Right atrium auricular region (tissue), 2 donors: ENCODE results near the gene NTN5. TPM values are rescaled to one million over a fixed set of nuclear protein-coding genes. Genes with fewer than 3 reads are reported as not detected.
"Not testable (repeated sequence)": the region's sequence is repeated elsewhere in the genome, so short reads cannot be mapped to it uniquely, and the experiment has no call there.

ENCODE experiments used
- DNase-seq: peaks from one replicate; pipeline ENCODE4 v3.0.0-alpha.2; 2019; ENCODE audit warnings: low spot score
- H3K27ac ChIP-seq, 2 donors: fragments of 200-600 bp; sonication (generic); 1 replicate in 1 of 2; 2 replicates in 1 of 2; pipeline ENCODE4 v1.5.1; 2016 to 2019
- H3K27me3 ChIP-seq, 2 donors: fragments of 200-600 bp; sonication (generic); one replicate each; pipeline versions ENCODE4 v1.5.1 to v1.6.0; 2017 to 2019
- H3K36me3 ChIP-seq: fragments of 200-600 bp; sonication (generic); one replicate; pipeline ENCODE4 v1.5.1; 2016
- H3K4me1 ChIP-seq, 2 donors: fragments of 200-600 bp; sonication (generic); one replicate each; pipeline versions ENCODE4 v1.5.1 to v1.6.0; 2017 to 2019
- H3K4me3 ChIP-seq, 2 donors: fragments of 200-600 bp; sonication (generic); 1 replicate in 1 of 2; 2 replicates in 1 of 2; pipeline ENCODE4 v1.5.1; 2017 to 2019; ENCODE audit warnings: mild to moderate bottlenecking in 1 of 2, moderate library complexity in 1 of 2
- H3K9me3 ChIP-seq, 2 donors: fragments of 200-600 bp; sonication (generic); one replicate each; pipeline ENCODE4 v1.5.1; 2019
- CTCF ChIP-seq, 2 donors: fragments of 200-600 bp; sonication (generic); IDR thresholded peaks; one replicate each; pipeline ENCODE4 v1.5.1; 2019; ENCODE audit warnings: antibody characterized with exemption in 2 of 2
- total RNA-seq, 2 donors: library from RNA; depleted of rRNA; stranded (reverse); fragments of >200 nt; gene quantifications; one replicate each; pipeline ENCODE4 v1.1.0, GENCODE V29; 2016

The NTN5 gene
- total RNA-seq, 2 donors from 2014 or later = 0.16 TPM; not detected in 1

DNA sequence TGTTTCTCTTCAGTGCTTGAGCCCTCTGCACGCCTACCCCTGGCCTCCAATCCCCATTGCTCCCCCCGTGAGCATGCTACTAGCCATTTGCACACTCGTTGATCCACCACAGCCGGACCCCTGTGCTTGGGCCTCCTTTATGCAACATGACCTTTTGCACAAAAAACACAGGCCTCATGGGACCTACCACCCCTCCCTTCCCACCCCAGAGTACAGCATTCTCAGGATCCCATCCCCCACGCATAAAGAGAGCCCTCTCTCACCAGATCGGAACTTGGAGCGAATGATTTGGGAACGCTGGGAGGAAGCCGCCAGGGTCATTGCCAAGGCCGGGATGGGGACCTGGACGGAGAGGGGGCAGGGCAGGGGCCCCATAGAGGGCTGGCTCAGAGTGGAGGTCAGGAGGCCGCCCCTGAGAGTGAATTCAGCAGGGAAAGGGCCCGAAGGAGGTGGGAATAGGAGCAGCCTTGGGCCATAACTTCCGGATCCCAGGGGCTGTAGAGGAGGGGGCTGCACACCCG, 46.0 kb upstream of the NTN5 start:
- no peak for DNase-seq
- H3K27ac ChIP-seq = peak overlapping the region; percentile 80 to 89
- H3K4me3 ChIP-seq = no peak overlapping the region
- no peaks in the 10 kb centered on the region for H3K27me3 ChIP-seq
- no peak for TF ChIP-seq CTCF (IDR thresholded peaks at IDR 0.05)
- H3K9me3 ChIP-seq = no peaks in the 10 kb centered on the region
- H3K36me3 ChIP-seq = no peaks in the 10 kb centered on the region
- peaks cover 0 to 57% of the 10 kb centered on the region in 2 donors for H3K4me1 ChIP-seq

GRCh38 chr19:48718106-48718505, 45.3 kb upstream of the NTN5 start:
- not testable (repeated sequence) for H3K36me3 ChIP-seq, H3K9me3 ChIP-seq, DNase-seq, H3K27me3 ChIP-seq, H3K27ac ChIP-seq, H3K4me3 ChIP-seq
- peaks cover 0 to 64% of the 10 kb centered on the region in 2 donors for H3K4me1 ChIP-seq

DNA sequence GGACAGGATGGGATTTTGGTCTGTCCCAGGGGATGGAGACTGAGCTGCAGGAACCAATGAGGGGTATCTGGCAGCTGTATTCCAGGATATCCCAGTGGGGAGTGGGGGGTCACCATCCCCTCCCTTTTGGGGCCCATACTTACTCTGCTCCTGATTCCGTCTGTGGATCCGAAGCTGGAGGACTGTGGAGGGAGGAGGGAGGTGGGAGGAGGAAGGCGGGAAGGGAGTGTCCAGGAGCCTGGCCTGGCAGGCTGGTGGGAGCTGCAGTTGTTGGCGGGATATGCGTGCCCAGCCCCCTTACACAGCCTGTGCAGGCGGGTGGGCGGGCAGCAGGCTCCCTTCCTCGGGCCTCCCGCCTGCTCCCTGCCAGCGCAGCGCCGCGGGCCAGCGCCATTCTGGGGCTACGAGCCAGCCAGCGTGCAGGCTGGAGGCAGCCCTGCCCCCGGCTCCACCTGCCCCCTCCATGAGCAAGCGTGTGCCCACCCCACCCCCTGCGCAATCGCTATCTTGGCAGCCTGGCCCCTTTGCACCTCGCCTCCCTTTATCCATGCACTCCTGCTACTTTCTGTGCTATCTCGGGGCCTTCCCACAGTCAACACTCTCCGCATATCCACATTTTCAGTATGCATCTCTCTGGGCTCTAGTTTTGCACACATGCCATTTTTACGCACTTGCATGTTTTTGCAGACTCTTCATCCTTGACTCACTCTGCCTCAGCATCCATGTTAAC, 43.9 kb upstream of the NTN5 start:
- DNase-seq = no peak
- H3K4me1 ChIP-seq = peaks cover 0 to 67% of the 10 kb centered on the region in 2 donors

GRCh38 chr19:48715681-48716171, 42.9 kb upstream of the NTN5 start:
- Histone ChIP-seq H3K4me3 (peak overlapping the region in 1 of 2 donors; percentile 55), H3K9me3 (peaks cover 0 to 4% of the 10 kb centered on the region in 2 donors), H3K36me3 (no peaks in the 10 kb centered on the region), H3K4me1 (peaks cover 0 to 67% of the 10 kb centered on the region in 2 donors), H3K27ac (peak overlapping the region; percentile 86 to 91), H3K27me3 (no peaks in the 10 kb centered on the region)
- DNase-seq = no peak
- no peak for TF ChIP-seq CTCF (IDR thresholded peaks at IDR 0.05)

More for the DNA sequence above, 43.9 kb upstream of the NTN5 start:
- H3K4me3 ChIP-seq = peak overlapping the region; percentile 8 to 55
- H3K27ac ChIP-seq = peak overlapping the region; percentile 86 to 91
- H3K9me3 ChIP-seq = no peaks in the 10 kb centered on the region
- no peak for TF ChIP-seq CTCF (IDR thresholded peaks at IDR 0.05)
- H3K36me3 ChIP-seq = no peaks in the 10 kb centered on the region
- no peaks in the 10 kb centered on the region for H3K27me3 ChIP-seq

GRCh38 chr19:48714759-48715675, 42.2 kb upstream of the NTN5 start:
- DNase-seq = no peak
- H3K4me1 ChIP-seq = peaks cover 0 to 63% of the 10 kb centered on the region in 2 donors

More at GRCh38 chr19:48714759-48715675, 42.2 kb upstream of the NTN5 start:
- no peak for TF ChIP-seq CTCF (IDR thresholded peaks at IDR 0.05)
- no peaks in the 10 kb centered on the region for H3K36me3 ChIP-seq
- H3K27ac ChIP-seq = peak overlapping the region; percentile 86 to 91
- H3K4me3 ChIP-seq = peak overlapping the region; percentile 43 to 55
- H3K27me3 ChIP-seq = no peaks in the 10 kb centered on the region
- peaks cover 0 to 4% of the 10 kb centered on the region in 2 donors for H3K9me3 ChIP-seq
